Breast epithelium (tissue), 4 donors: ENCODE data around the gene PLAGL1. TPM values are rescaled to one million over a fixed set of nuclear protein-coding genes. Genes with fewer than 3 reads are reported as not detected.

Experiments
- DNase-seq, 2 donors: peaks; one replicate each; pipeline ENCODE4 v3.0.0-alpha.2; 2019; ENCODE audit warnings: low spot score in 2 of 2
- H3K27ac ChIP-seq, 2 donors: fragments of 200-600 bp; sonication (generic) in 1 of 2; one replicate each; pipeline ENCODE4 v1.5.1; 2016 to 2019; ENCODE audit warnings: mild to moderate bottlenecking in 1 of 2
- H3K27me3 ChIP-seq, 2 donors: fragments of 200-600 bp; sonication (generic) in 1 of 2; one replicate each; pipeline versions ENCODE4 v1.5.1 to v1.6.0; 2017 to 2019; ENCODE audit warnings: control low read depth in 1 of 2, mild to moderate bottlenecking in 1 of 2
- H3K36me3 ChIP-seq: fragments of 200-600 bp; one replicate; pipeline ENCODE4 v1.5.1; 2019
- H3K4me1 ChIP-seq, 2 donors: fragments of 200-600 bp; sonication (generic); one replicate each; pipeline ENCODE4 v1.5.1; 2016 to 2019; ENCODE audit warnings: control low read depth in 1 of 2
- H3K4me3 ChIP-seq, 3 donors: fragments of 200-600 bp; sonication (generic); 1 replicate in 2 of 3; 2 replicates in 1 of 3; pipeline ENCODE4 v1.5.1; 2016 to 2019; ENCODE audit warnings: mild to moderate bottlenecking in 3 of 3, moderate library complexity in 2 of 3
- H3K9me3 ChIP-seq, 2 donors: fragments of 200-600 bp; sonication (generic) in 1 of 2; one replicate each; pipeline ENCODE4 v1.5.1; 2016 to 2019; ENCODE audit warnings: control low read depth in 1 of 2
- POLR2A ChIP-seq: fragments of 450-650 bp; IDR thresholded peaks from one replicate; pipeline ENCODE4 v1.6.1; 2016; ENCODE audit warnings: antibody characterized with exemption, mild to moderate bottlenecking, moderate library complexity
- POLR2AphosphoS5 ChIP-seq, 3 donors: sonication (generic); formaldehyde crosslinking; IDR thresholded peaks; one replicate each; pipeline ENCODE4 v1.6.1; 2017; ENCODE audit warnings: antibody characterized with exemption in 3 of 3
- intact Hi-C: fragments of 100-400 bp; cut with DNase I; formaldehyde crosslinking; loops from one replicate; pipeline ENCODE4 v1.15.1; 2023; ENCODE audit warnings: low total_unique reads
- total RNA-seq, 3 donors: library from RNA; depleted of rRNA; stranded (reverse); fragments of >200 nt; gene quantifications; one replicate each; pipeline ENCODE4 v1.1.0, GENCODE V29; 2016
- TF ChIP-seq, protein P1 (sequence below), 3 donors: fragments of 450-650 bp; IDR thresholded peaks; one replicate each; pipeline ENCODE4 v1.5.1; 2016 to 2017; ENCODE audit warnings: antibody characterized with exemption in 3 of 3, mild to moderate bottlenecking in 3 of 3, moderate library complexity in 3 of 3

The PLAGL1 gene
- total RNA-seq, 3 donors from 2014 or later, result 17.8 to 22.9 (median 21.4) TPM

DNA sequence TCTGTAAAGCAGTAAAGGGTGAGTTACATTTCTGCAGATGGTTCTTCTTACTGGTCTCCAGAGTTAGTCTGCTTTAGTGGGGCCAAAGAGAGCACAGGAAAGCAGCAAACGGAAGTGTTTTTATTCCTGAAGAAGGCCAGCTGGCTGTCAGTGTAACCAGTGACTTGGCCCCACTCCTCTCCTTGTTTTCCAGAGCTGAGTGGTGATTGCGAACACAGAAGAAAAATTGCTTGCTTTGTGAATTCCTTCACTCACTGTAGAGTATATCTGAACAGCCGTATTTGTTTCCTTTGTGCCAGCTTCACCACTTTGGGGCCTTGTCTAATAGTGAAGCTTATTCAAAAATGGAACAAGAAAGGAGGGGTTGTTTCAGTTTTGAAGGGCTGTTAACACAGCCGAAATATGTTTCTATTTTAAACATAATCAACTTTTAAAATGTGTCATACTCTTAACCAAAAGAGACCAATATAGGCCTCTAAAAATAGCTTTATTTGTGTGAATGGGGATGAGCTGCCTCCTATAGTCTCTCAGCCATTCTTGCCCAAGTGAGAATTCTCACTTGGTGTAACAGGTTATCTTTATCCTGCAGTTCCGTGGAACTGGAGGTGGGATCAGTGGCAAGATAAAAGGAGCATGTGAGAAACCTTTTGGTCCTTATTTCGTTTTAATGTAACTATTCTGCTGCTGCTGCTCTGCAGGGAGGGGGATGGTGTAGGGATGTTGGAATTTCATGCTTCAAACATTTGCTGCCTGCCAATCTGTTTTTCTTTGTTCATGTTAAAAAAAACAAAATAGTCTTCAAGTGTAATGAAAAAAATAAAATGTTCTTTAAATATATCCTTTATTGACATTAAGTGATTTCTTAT lies 105.9 kb downstream of the PLAGL1 start:
- Histone ChIP-seq H3K9me3 (no peaks in the 10 kb centered on the region), H3K27ac (peak overlapping the region; percentile 45 to 60), H3K36me3 (no peaks in the 10 kb centered on the region), H3K27me3 (no peaks in the 10 kb centered on the region), H3K4me1 (no peaks in the 10 kb centered on the region), H3K4me3 (no peak overlapping the region)
- no peak for TF ChIP-seq POLR2A
- TF ChIP-seq, protein P1, sequence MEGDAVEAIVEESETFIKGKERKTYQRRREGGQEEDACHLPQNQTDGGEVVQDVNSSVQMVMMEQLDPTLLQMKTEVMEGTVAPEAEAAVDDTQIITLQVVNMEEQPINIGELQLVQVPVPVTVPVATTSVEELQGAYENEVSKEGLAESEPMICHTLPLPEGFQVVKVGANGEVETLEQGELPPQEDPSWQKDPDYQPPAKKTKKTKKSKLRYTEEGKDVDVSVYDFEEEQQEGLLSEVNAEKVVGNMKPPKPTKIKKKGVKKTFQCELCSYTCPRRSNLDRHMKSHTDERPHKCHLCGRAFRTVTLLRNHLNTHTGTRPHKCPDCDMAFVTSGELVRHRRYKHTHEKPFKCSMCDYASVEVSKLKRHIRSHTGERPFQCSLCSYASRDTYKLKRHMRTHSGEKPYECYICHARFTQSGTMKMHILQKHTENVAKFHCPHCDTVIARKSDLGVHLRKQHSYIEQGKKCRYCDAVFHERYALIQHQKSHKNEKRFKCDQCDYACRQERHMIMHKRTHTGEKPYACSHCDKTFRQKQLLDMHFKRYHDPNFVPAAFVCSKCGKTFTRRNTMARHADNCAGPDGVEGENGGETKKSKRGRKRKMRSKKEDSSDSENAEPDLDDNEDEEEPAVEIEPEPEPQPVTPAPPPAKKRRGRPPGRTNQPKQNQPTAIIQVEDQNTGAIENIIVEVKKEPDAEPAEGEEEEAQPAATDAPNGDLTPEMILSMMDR (IDR thresholded peaks at IDR 0.05), result no peak
- TF ChIP-seq POLR2AphosphoS5 (IDR thresholded peaks at IDR 0.05), result no peak
- intact Hi-C loops, result no loop called here
- no peak for DNase-seq

GRCh38 chr6:143900358-143900757 lies 107.7 kb downstream of the PLAGL1 start:
- H3K4me1 ChIP-seq, result no peaks in the 10 kb centered on the region
- H3K4me3 ChIP-seq, result no peak overlapping the region
- DNase-seq, result no peak
- H3K27ac ChIP-seq, result no peak overlapping the region
- no peaks in the 10 kb centered on the region for H3K36me3 ChIP-seq
- no peaks in the 10 kb centered on the region for H3K9me3 ChIP-seq
- no peaks in the 10 kb centered on the region for H3K27me3 ChIP-seq
- TF ChIP-seq, protein P1 (IDR thresholded peaks at IDR 0.05), result no peak
- TF ChIP-seq POLR2AphosphoS5 (IDR thresholded peaks at IDR 0.05) (no peak), POLR2A (no peak)
- intact Hi-C loops, result no loop called here

DNA sequence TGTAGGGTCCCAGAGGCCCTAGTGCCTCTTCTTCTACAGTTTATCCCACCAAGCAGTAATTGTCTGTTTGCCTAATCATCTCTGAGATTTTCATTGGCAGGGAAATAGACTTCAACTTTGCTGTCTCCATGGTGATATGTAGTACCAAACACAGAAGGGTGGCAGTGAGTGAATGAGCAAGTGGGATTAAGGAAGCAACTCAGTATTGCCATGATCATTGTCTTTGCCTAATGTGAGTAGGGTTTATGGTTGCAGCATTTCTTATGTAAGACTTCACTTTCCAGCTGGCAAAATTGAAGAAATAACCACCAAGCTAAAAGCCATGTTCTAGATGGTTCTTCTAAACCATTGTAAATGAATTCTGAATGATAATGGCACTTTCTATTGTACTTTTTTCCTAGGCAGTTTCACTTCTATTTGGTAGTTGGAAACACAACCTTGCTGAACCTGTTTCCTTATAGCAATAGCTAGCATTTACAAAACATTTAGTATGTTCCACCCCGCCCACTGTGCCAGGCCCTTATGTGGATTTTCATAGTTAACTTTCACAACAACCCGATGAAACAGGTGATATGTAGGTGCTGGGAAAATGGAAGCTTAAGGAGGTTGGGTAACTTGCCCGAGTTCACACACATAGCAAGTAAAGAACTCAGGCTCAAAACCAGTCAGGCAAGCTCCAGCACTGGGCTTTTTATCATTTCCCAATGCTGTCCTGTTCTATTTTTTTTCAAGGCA lies 111.8 kb downstream of the PLAGL1 start:
- H3K4me3 ChIP-seq, result no peak overlapping the region
- intact Hi-C loops, result no loop called here
- H3K4me1 ChIP-seq, result no peaks in the 10 kb centered on the region
- peak in 1 of 2 donors; percentile 26 for DNase-seq
- H3K9me3 ChIP-seq, result no peaks in the 10 kb centered on the region
- no peaks in the 10 kb centered on the region for H3K36me3 ChIP-seq
- H3K27me3 ChIP-seq, result no peaks in the 10 kb centered on the region
- H3K27ac ChIP-seq, result peak overlapping the region; percentile 33 to 72
- TF ChIP-seq POLR2A, result no peak
- TF ChIP-seq POLR2AphosphoS5 (IDR thresholded peaks at IDR 0.05), result no peak
- TF ChIP-seq, protein P1 (IDR thresholded peaks at IDR 0.05), result no peak

GRCh38 chr6:143894655-143895054 lies 113.4 kb downstream of the PLAGL1 start:
- no peak overlapping the region for H3K27ac ChIP-seq
- intact Hi-C loops, result no loop called here
- H3K36me3 ChIP-seq, result no peaks in the 10 kb centered on the region
- H3K4me3 ChIP-seq, result no peak overlapping the region
- TF ChIP-seq POLR2A (no peak), POLR2AphosphoS5 (IDR thresholded peaks at IDR 0.05) (no peak)
- TF ChIP-seq, protein P1 (IDR thresholded peaks at IDR 0.05), result no peak
- no peaks in the 10 kb centered on the region for H3K4me1 ChIP-seq
- DNase-seq, result no peak
- H3K27me3 ChIP-seq, result no peaks in the 10 kb centered on the region
- no peaks in the 10 kb centered on the region for H3K9me3 ChIP-seq

Other genes starting within 250 kb of the PLAGL1 start
- gene LTV1, start 164.9 kb downstream of the PLAGL1 start, total RNA-seq, result 10 to 100 TPM; 16.2 to 22.0 (median 16.7) TPM
- gene ZC2HC1B, start 143.8 kb downstream of the PLAGL1 start, total RNA-seq, result not detected
- 100 to 1,000 TPM; 122 to 176 (median 155) TPM for gene SF3B5, start 87.3 kb upstream of the PLAGL1 start, total RNA-seq
- gene STX11, start 142.3 kb upstream of the PLAGL1 start, total RNA-seq, result 10 to 100 TPM; 20.0 to 46.4 (median 22.8) TPM